GM21447 (cell line): ENCODE measurements around the gene ANO9.
"Not testable (repeated sequence)": the region's sequence is repeated elsewhere in the genome, so short reads cannot be mapped to it uniquely, and the experiment has no call there.

Experiments used
- ATAC-seq: cut with Tn5 transposase; IDR thresholded peaks from one replicate; pipeline ENCODE4 v1.9.1; 2021; ENCODE audit not compliant: unreplicated experiment

ANO9 gene

DNA sequence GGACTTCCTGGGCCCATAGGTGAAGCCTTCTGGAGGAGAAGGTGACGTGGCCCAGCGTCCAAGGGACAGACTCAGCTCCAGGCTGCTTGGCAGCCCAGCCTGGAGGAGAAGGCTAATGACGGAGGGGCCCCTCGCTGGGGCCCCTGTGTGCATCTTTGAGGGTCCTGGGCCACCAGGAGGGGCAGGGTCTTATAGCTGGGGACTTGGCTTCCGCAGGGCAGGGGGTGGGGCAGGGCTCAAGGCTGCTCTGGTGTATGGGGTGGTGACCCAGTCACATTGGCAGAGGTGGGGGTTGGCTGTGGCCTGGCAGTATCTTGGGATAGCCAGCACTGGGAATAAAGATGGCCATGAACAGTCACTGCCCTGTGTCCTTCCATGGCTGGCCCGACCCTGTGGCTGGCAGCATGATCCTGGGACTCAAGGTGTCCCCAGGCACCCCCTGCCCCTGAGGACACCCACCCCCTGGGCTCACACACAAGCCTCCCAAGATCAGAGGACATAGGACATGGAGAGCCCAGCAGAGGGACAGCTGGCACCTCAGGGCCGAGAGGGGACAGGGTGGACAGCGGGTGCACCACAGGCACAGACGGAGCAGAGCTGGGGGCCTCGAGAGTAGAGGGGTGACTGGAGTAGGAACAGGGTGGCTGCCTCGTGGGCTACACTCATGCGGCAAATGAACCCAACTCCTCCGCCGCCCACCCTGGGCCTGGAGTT is 37.1 kb downstream of the ANO9 start:
- no peak for ATAC-seq

DNA sequence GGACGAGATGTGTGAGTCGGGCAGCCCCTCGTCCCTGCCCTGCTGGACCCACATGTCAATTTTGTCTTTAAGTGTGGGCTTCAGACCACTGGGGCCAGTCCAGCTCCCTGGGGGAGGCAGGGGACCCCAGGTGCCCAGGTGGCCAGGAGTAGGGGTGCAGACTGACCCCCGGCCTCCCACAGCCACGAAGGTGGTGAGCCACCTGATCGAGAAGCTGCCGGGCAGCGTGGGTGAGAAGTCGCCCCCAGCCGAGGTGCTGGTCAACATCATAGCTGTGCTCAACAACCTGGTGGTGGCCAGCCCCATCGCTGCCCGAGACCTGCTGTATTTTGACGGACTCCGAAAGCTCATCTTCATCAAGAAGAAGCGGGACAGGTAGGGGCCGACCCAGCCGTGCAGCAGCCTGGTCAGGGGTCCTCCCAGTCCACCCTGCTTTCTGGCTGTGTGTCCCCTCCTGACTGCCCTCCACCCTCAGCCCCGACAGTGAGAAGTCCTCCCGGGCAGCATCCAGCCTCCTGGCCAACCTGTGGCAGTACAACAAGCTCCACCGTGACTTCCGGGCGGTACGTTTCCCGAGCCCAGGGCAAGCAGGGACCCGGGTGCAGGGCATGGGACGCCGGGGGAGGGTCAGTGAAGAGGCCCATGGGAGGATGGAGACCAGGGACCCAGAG is 37.9 kb downstream of the ANO9 start:
- no peak for ATAC-seq

DNA sequence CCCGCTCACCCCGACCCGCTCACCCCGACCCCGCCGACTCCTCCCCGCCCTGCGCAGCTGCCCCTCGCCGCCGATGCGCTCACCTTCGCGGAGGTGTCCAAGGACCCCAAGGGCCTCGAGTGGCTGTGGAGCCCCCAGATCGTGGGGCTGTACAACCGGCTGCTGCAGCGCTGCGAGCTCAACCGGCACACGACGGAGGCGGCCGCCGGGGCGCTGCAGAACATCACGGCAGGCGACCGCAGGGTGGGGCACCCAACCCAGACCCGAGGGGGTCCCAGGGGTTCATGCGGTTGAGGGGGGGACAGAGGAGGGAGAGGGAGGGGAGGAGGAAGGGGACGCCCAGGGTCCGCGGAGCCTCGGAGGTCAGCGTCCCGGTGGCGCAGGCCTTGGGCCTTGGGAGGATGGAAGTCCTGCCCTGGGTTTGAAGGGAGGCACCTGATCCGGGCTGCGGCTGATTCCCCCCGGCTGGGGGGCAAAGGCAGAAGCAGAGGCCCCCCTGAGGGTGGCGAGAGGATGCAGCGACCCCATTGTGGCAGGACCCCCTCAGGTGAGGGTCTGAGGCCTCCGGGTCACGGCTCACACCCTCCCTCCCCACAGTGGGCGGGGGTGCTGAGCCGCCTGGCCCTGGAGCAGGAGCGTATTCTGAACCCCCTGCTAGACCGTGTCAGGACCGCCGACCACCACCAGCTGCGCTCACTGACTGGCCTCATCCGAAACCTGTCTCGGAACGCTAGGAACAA is 38.6 kb downstream of the ANO9 start:
- no peak for ATAC-seq

DNA sequence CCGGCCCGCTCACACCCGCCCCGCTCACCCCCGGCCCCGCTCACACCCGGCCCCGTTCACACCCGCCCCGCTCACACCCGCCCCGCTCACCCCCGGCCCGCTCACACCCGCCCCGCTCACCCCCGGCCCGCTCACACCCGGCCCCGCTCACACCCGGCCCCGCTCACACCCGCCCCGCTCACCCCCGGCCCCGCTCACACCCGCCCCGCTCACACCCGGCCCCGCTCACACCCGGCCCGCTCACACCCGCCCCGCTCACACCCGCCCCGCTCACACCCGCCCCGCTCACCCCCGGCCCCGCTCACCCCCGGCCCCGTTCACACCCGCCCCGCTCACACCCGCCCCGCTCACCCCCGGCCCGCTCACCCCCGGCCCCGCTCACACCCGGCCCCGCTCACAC is 40.6 kb downstream of the ANO9 start:
- ATAC-seq: not testable (repeated sequence)

DNA sequence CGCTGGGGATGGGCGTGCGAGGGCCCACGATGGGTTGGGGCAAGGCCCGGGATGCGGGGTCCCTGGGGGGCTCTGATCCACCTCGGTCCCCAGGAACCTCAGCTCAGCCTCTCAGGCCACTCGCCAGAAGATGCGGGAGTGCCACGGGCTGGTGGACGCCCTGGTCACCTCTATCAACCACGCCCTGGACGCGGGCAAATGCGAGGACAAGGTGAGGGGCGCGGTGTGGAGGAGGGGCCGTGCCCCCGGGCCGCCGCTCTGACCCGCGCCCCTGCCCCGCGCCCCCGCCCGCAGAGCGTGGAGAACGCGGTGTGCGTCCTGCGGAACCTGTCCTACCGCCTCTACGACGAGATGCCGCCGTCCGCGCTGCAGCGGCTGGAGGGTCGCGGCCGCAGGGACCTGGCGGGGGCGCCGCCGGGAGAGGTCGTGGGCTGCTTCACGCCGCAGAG is 41.5 kb downstream of the ANO9 start:
- no peak for ATAC-seq

DNA sequence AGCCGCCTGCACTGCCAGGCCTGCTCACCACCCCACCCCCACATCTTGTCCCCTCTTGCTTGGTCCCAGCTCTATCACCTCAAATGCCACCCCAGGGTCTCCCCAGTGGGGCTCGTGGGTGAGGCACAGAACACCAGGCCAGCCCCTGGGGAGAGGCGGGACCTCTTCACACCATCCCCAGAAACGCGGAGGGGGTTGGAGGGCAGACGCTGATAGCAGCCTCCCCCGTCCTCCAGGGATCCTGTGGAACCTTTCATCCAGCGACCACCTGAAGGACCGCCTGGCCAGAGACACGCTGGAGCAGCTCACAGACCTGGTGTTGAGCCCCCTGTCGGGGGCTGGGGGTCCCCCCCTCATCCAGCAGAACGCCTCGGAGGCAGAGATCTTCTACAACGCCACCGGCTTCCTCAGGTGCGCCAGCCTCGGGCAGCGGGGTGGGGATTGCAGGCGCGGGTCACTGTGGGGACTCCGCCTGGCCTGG is 42.0 kb downstream of the ANO9 start:
- ATAC-seq: no peak

DNA sequence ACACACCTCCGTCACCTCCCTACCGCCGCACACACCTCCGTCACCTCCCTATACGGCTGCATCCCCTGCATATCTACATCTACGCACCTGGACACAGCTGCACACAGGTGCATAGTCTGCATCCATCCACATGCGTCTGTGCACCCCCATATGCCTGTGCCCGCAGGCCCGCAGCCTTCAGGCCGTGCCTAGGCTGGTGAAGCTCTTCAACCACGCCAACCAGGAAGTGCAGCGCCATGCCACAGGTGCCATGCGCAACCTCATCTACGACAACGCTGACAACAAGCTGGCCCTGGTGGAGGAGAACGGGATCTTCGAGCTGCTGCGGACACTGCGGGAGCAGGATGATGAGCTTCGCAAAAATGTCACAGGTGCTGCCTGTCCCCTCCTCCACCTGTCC is 43.0 kb downstream of the ANO9 start:
- ATAC-seq: no peak

DNA sequence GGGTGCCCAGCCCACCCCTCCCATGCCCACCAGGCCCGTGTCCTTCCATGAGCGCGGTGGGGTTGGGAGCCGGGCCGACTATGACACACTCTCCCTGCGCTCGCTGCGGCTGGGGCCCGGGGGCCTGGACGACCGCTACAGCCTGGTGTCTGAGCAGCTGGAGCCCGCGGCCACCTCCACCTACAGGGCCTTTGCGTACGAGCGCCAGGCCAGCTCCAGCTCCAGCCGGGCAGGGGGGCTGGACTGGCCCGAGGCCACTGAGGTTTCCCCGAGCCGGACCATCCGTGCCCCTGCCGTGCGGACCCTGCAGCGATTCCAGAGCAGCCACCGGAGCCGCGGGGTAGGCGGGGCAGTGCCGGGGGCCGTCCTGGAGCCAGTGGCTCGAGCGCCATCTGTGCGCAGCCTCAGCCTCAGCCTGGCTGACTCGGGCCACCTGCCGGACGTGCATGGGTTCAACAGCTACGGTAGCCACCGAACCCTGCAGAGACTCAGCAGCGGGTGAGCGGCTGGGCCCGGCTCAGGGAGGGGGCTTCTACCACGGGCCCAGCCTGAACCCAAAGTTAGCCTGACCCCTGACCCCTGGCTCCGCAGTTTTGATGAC is 44.8 kb downstream of the ANO9 start:
- no peak for ATAC-seq

DNA sequence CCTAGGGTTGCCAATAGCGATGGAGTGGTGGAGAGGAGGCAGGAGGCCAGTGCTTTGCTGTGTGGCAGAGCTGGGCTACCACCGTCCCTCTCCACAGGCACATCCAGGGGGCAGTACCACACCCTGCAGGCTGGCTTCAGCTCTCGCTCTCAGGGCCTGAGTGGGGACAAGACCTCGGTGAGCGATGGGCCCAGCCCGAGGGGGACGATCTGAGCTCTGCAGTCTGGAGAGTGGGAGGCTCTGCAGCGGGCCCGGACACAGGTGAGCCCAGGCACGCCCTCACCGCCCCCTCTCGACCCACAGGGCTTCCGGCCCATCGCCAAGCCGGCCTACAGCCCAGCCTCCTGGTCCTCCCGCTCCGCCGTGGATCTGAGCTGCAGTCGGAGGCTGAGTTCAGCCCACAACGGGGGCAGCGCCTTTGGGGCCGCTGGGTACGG is 45.3 kb downstream of the ANO9 start:
- ATAC-seq: no peak

DNA sequence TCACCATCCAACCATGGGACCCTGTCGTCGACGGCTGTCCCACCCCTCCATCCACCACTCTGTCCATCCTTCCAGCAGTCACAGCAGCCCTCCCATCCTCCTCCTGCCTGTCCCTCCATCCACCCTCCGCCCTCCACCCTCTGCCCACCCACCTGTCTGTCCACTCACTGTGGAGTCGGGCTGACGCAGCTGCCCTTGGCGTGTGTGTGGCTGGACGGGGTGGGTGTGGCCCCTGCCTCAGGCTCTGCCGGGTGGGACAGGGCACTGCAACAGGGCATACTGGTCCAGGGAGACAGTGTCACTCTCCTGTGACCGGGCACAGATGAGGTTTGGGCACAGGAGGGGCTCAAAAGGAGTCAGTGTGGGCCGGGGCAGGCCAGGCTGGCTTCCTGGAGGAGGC is 45.9 kb downstream of the ANO9 start:
- ATAC-seq: no peak

DNA sequence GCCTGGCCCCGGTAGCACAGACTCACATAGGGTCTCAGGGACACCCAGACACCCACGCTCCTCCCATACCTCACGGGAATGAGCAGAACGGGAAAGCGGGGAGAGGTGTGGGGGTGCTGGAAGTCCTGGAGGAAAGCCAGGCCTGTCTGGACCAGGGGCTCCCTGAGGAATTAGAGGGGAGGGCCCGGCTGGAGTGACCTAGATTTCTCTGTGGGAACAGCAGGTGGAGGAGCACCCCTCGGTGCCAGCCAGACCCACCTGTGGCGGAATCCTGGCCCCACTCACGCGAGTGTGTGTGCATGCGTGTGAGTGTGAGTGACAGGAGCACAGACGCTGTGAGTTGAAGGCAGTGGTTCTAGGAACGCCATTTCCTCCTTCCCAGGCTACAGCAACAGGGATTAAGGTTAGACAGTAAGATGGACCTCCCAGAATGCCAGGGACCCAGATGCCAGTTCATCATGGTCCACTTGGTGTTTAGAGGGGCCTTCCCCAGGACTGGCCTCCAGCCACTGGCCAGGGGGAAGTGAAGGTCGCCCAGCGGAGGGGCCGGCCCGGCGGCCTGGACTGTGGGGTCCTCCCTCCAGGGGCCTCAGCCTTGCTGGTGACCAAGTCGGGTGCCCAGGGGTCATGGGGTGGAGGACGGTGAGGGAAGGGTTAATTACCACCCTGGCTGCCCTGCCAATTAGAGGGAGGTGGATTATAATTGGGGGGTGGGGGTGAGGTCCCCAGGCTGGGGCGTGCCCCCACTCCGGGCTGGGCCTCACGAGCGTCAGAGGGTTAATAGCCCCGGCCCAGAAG is 46.8 kb downstream of the ANO9 start:
- no peak for ATAC-seq

DNA sequence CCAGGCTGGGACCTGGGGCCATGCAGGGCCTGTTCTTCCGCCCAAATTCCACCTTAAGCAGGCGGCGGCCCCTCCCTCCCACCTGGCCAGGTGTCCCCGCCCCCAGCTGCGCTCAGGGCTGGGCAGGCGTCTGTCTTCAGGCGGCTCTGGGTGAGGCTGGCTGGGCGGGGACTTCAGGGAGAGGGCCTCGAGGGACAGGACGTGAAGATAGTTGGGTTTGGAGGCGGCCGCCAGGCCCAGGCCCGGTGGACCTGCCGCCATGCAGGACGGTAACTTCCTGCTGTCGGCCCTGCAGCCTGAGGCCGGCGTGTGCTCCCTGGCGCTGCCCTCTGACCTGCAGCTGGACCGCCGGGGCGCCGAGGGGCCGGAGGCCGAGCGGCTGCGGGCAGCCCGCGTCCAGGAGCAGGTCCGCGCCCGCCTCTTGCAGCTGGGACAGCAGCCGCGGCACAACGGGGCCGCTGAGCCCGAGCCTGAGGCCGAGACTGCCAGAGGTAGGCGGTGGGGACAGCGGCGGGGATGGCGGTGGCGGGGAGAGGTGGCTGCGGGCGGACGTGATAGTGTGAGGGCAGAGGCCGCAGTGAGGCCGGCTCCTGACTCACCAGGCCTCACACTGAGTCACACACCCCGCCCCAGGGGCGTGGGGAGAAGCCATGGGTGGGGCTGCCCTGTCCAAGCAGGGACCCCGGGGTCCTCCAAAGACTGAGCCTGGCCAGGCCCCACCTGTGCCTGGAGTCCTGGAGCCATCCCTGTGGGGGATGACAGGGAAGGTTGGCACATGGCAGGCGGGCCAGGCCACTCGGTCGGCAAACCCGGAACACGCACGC is 47.6 kb downstream of the ANO9 start, which contains the start of gene PKP3:
Gene PKP3 (plus strand): TSS at position 176 of the 824 bp plus-strand sequence. CDS start 84 bp downstream, at position 260.
- no peak for ATAC-seq

DNA sequence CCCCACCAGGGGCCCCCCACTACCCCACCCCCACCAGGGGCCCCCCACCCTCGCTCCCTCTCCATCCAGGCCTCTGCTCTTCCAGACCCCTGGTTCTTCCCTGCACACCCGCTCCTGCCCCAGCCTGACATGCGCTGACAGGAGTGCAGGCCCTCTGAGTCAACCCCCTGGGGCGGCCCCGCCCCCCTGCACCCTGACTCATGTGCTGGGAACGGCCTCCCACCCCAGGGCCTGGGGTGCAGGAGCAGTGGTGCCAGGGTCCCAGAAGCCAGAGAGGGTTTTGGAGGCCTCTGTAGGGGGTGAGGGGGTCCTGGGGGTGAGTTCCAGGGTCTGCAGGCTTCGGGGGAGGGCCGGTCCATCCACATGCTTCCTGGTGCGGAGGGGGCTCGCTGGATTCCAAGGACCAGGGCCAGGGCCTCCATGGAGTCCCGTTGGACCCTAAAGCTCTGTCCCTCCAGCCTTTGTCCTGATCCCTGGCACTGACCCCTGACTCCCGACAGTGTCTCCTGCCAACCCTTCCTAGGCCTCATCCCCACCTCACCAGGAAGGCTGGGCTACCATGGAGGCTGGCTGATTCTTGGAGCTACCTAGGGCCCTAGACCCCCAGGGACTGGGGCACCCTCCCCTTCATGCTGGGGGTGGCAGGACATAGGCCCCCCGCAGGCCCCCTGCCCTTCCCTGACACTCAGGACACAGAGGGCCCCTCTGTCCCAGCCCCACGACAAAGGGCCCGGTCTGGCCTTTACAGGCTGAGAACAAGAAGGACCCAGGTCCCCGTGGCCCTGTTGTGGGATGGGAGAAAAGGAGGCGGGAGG is 48.4 kb downstream of the ANO9 start:
- ATAC-seq: no peak

DNA sequence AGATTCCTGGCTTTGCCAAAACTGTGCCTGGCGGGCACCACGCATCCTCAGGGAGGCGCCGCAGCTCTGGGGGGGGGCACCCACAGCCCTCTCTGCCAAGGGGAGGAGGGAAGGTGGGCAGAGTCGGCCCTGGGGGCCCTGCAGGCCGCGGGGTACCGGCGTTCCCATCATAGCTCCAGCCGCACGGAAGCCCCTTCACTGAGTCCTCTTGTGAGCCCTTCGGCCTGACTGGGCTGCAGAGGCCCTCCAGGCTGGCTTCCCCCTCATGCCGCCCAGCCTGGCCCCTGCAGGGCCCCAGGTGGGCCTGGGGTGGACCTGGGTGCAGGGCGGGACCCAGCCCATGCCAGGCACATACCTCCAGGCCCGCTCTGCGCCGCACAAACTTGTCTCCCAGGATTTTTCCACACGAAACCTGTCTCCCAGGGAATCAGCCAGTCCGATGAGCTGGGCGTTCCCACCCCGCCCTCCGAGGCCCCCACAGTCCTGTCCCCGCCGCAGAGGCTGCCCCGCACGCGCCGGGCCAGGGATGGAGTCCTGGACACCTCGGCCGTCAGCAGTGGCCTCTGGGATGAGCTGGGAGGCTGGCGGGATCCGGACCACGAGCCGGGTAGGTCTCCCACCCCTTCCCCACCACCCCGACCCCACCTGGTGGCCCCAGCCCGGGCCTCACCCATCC is 49.6 kb downstream of the ANO9 start:
- no peak for ATAC-seq

DNA sequence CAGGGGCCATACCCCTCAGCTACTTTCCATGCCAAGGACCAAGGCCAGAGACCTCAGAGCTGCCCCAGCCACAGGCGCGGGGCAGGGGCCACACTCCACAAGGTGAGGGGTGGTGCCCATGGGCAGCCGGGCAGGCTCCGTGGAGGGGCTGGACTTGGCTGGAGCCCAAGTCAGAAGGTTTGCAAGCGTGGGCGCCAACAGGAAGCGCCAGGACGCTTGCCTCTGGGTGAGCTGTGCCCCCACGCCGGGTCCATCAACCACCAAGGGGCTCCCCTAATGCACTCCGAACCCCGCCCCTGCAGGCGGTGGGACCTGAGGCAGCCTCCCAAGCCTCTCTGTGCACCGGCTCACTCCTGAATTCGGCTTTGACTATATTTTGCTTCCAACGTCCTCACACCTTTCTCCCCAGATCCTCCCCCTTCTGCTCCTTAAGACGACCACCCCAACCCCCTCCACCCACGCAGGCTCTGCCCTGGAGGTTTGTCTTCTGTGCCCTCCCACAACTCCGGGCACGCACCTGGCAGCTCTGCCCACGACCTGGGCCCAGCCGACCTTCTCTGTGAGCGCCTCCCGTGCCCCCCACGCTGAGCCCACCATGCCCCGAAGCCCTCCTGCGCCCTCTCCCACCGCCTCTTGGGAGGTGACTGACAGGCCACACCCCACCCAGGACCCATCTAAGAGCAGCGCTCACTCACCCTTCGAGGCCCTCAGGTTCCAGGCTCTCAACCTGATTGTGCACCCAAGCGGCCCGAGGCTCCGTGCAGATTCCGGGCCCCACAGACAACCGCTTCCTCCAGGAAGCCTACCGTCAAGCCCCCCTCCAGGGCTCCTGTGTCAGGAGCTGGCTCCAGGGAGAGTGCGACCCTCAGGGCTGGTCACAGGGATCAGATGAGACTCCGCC is 50.4 kb downstream of the ANO9 start:
- no peak for ATAC-seq

DNA sequence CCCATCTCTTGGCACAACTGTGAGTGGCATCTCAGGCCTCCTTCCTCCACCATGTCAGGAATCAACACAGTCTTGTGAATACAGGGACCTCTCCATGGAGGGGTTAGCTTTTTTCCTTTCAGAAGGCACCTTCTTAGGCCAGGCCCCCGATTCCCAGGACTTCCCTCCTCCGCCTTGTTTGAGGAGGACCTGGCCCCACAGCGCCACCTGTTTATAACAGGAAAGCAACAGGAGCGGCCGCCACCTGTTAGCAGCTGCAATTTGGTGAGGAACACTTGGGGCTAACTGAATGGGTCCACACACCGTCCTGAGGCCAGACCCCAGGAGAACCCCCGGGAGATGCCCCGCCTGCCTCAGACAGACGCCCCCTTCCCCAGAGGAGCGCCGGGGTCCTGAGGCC is 51.6 kb downstream of the ANO9 start:
- no peak for ATAC-seq

DNA sequence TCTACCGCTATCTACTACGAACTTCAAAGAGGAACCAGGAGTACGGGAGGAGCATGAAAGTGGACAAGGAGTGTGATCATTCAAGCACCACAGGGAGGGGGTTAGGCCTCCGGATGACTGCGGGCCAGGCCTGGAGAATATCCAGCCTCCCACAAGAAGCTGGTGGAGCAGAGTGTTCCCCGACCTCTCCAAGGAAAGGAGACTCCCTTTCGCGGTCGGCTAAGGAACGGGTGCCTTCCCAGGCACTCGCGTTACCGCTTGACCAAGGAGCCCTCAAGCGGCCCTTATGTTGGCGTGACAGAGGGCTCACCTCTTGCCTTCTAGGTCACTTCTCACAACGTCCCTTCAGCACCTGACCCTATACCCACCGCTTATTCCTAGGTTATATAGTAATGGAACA is 52.4 kb downstream of the ANO9 start:
- ATAC-seq: not testable (repeated sequence)
